LNCaP clone FGC (cell line): ENCODE results near the gene RNF112.

ENCODE experiments used
- DNase-seq: peaks from one replicate; pipeline ENCODE4 v3.0.0-alpha.2; 2011; ENCODE audit warnings: low read depth
- H3K4me3 ChIP-seq: 2 replicates; pipeline ENCODE4 v1.5.1; 2011; ENCODE audit warnings: mild to moderate bottlenecking, low read depth, low read length, control low read depth
- CTCF ChIP-seq: IDR thresholded peaks from 2 replicates; pipeline ENCODE4 v1.5.1; 2012; ENCODE audit warnings: mild to moderate bottlenecking; ENCODE audit not compliant: control insufficient read depth, insufficient read depth; ENCODE audit errors: extremely low read depth

The RNF112 gene

GRCh38 chr17:19447085-19447583 is 36.1 kb downstream of the RNF112 start:
- peak; percentile 89 for TF ChIP-seq CTCF

GRCh38 chr17:19448341-19449268 is 37.6 kb downstream of the RNF112 start:
- no peak for DNase-seq
- H3K4me3 ChIP-seq, result no peak overlapping the region
- no peak for TF ChIP-seq CTCF

More at GRCh38 chr17:19447085-19447583, 36.1 kb downstream of the RNF112 start:
- H3K4me3 ChIP-seq, result no peak overlapping the region
- peak; percentile 19 for DNase-seq

- TF ChIP-seq CTCF, result no peak
- DNase-seq, result no peak
- H3K4me3 ChIP-seq, result no peak overlapping the region
These were observed 38.6 kb downstream of the RNF112 start for GRCh38 chr17:19449656-19450055.

GRCh38 chr17:19453296-19453695 is 42.3 kb downstream of the RNF112 start:
- TF ChIP-seq CTCF, result no peak
- no peak overlapping the region for H3K4me3 ChIP-seq
- no peak for DNase-seq

- no peak for TF ChIP-seq CTCF
- H3K4me3 ChIP-seq, result no peak overlapping the region
- no peak for DNase-seq
These were observed 43.0 kb downstream of the RNF112 start for GRCh38 chr17:19454074-19454473.

GRCh38 chr17:19456016-19456927 is 45.2 kb downstream of the RNF112 start:
- no peak overlapping the region for H3K4me3 ChIP-seq
- TF ChIP-seq CTCF, result no peak
- DNase-seq, result no peak
